Measurements from ENCODE around the gene ARID1B.

GRCh38 chr6:156809446-156810178 is 32.4 kb downstream of the ARID1B start:
- TF ChIP-seq, protein P1, sequence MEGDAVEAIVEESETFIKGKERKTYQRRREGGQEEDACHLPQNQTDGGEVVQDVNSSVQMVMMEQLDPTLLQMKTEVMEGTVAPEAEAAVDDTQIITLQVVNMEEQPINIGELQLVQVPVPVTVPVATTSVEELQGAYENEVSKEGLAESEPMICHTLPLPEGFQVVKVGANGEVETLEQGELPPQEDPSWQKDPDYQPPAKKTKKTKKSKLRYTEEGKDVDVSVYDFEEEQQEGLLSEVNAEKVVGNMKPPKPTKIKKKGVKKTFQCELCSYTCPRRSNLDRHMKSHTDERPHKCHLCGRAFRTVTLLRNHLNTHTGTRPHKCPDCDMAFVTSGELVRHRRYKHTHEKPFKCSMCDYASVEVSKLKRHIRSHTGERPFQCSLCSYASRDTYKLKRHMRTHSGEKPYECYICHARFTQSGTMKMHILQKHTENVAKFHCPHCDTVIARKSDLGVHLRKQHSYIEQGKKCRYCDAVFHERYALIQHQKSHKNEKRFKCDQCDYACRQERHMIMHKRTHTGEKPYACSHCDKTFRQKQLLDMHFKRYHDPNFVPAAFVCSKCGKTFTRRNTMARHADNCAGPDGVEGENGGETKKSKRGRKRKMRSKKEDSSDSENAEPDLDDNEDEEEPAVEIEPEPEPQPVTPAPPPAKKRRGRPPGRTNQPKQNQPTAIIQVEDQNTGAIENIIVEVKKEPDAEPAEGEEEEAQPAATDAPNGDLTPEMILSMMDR (IDR thresholded peaks at IDR 0.05) = no peak
- no peak for TF ChIP-seq EZH2 (IDR thresholded peaks at IDR 0.05; ENCODE audit: borderline replicate concordance, insufficient read depth, low read depth, low read length, poor library complexity, severe bottlenecking)
